Mesothelial cell of epicardium (in vitro differentiated cells): ENCODE measurements around the gene KIF25. TPM values are rescaled to one million over a fixed set of nuclear protein-coding genes. Genes with fewer than 3 reads are reported as not detected.

ENCODE experiments used
- DNase-seq, 2 experiments: peaks; one replicate each; pipeline ENCODE4 v3.0.0; 2021; ENCODE audit warnings: low spot score in 2 of 2; ENCODE audit not compliant: unreplicated experiment in 2 of 2
- H3K27ac Mint-ChIP-seq: 2 replicates; pipeline ENCODE4 v1.8.0; 2021; ENCODE audit warnings: mixed read lengths
- H3K27me3 Mint-ChIP-seq: 2 replicates; pipeline ENCODE4 v1.8.0; 2021; ENCODE audit warnings: low read depth, mixed read lengths
- H3K36me3 Mint-ChIP-seq: 2 replicates; pipeline ENCODE4 v1.8.0; 2021; ENCODE audit warnings: mixed read lengths
- H3K4me1 Mint-ChIP-seq: 2 replicates; pipeline ENCODE4 v1.8.0; 2021; ENCODE audit warnings: mixed read lengths
- H3K4me3 Mint-ChIP-seq: 2 replicates; pipeline ENCODE4 v1.8.0; 2021; ENCODE audit warnings: mild to moderate bottlenecking, moderate library complexity, mixed read lengths
- H3K9me3 Mint-ChIP-seq: 2 replicates; pipeline ENCODE4 v1.8.0; 2021; ENCODE audit warnings: mixed read lengths
- CTCF ChIP-seq: fragments of 200-600 bp; sonication (generic); IDR thresholded peaks from one replicate; pipeline ENCODE4 v1.5.0; 2021; ENCODE audit warnings: antibody characterized with exemption; ENCODE audit not compliant: unreplicated experiment
- total RNA-seq: library from RNA; stranded (reverse); gene quantifications from 3 replicates; pipeline ENCODE4 v1.2.1, GENCODE V29; 2021

The KIF25 gene
- total RNA-seq, 1 donor from 2014 or later, result 1.6 TPM

- H3K36me3 Mint-ChIP-seq, result no peaks in the 10 kb centered on the region
- H3K4me3 Mint-ChIP-seq, result no peak overlapping the region
- no peak overlapping the region for H3K27ac Mint-ChIP-seq
Measured at GRCh38 chr6:168049277-168049676, 51.8 kb downstream of the KIF25 start.

GRCh38 chr6:168049706-168050224, 52.3 kb downstream of the KIF25 start:
- no peak for TF ChIP-seq CTCF
- Mint-ChIP-seq H3K27ac (no peak overlapping the region), H3K4me1 (peaks cover 5% of the 10 kb centered on the region), H3K36me3 (no peaks in the 10 kb centered on the region), H3K4me3 (no peak overlapping the region), H3K9me3 (no peaks in the 10 kb centered on the region), H3K27me3 (no peaks in the 10 kb centered on the region)
- no peak for DNase-seq

More at GRCh38 chr6:168049277-168049676, 51.8 kb downstream of the KIF25 start:
- no peaks in the 10 kb centered on the region for H3K9me3 Mint-ChIP-seq
- H3K4me1 Mint-ChIP-seq, result peaks cover 2% of the 10 kb centered on the region
- no peak for DNase-seq
- H3K27me3 Mint-ChIP-seq, result no peaks in the 10 kb centered on the region
- TF ChIP-seq CTCF, result no peak

GRCh38 chr6:168050225-168050880, 52.9 kb downstream of the KIF25 start:
- DNase-seq, result no peak
- TF ChIP-seq CTCF, result no peak
- Mint-ChIP-seq H3K4me3 (no peak overlapping the region), H3K27ac (no peak overlapping the region), H3K27me3 (no peaks in the 10 kb centered on the region), H3K4me1 (peaks cover 6% of the 10 kb centered on the region), H3K9me3 (no peaks in the 10 kb centered on the region), H3K36me3 (no peaks in the 10 kb centered on the region)

GRCh38 chr6:168050881-168051586, 53.6 kb downstream of the KIF25 start:
- no peak for TF ChIP-seq CTCF
- DNase-seq, result no peak
- no peaks in the 10 kb centered on the region for H3K27me3 Mint-ChIP-seq
- no peaks in the 10 kb centered on the region for H3K9me3 Mint-ChIP-seq
- H3K4me1 Mint-ChIP-seq, result peaks cover 6% of the 10 kb centered on the region
- no peaks in the 10 kb centered on the region for H3K36me3 Mint-ChIP-seq
- H3K27ac Mint-ChIP-seq, result no peak overlapping the region
- no peak overlapping the region for H3K4me3 Mint-ChIP-seq

- H3K27ac Mint-ChIP-seq, result no peak overlapping the region
- no peaks in the 10 kb centered on the region for H3K9me3 Mint-ChIP-seq
- no peaks in the 10 kb centered on the region for H3K36me3 Mint-ChIP-seq
- no peaks in the 10 kb centered on the region for H3K27me3 Mint-ChIP-seq
- H3K4me1 Mint-ChIP-seq, result peaks cover 6% of the 10 kb centered on the region
- TF ChIP-seq CTCF, result no peak
- no peak overlapping the region for H3K4me3 Mint-ChIP-seq
- DNase-seq, result no peak
Measured at GRCh38 chr6:168051648-168052047, 54.2 kb downstream of the KIF25 start.
